HepG2 (cell line): ENCODE measurements around the gene QRICH2. TPM values are rescaled to one million over a fixed set of nuclear protein-coding genes. Genes with fewer than 3 reads are reported as not detected.

Experiments
- ARID5B ChIP-seq: IDR thresholded peaks from 2 replicates; pipeline ENCODE4 v1.4.0; 2020; ENCODE audit warnings: mild to moderate bottlenecking, missing genetic modification reagents
- ARNTL ChIP-seq: sonication (generic); formaldehyde crosslinking; IDR thresholded peaks from 2 replicates; pipeline ENCODE4 v1.4.0; 2020; ENCODE audit warnings: mild to moderate bottlenecking, missing genetic modification reagents
- ATM ChIP-seq: fragments of 450-650 bp; IDR thresholded peaks from 2 replicates; pipeline ENCODE4 v1.7.1; 2017; ENCODE audit warnings: mild to moderate bottlenecking, borderline replicate concordance
- FOXO1 ChIP-seq: sonication (generic); formaldehyde crosslinking; IDR thresholded peaks from 2 replicates; pipeline ENCODE4 v1.4.0; 2020; ENCODE audit warnings: missing genetic modification reagents
- MTA3 ChIP-seq: sonication (generic); formaldehyde crosslinking; IDR thresholded peaks from 2 replicates; pipeline ENCODE4 v1.4.0; 2020; ENCODE audit warnings: missing genetic modification reagents
- NFAT5 ChIP-seq: sonication (generic); formaldehyde crosslinking; IDR thresholded peaks from 2 replicates; pipeline ENCODE4 v1.4.0; 2020; ENCODE audit warnings: missing genetic modification reagents
- PHB2 ChIP-seq: fragments of 450-650 bp; IDR thresholded peaks from 2 replicates; pipeline ENCODE4 v1.6.1; 2018; ENCODE audit not compliant: partially characterized antibody
- RELA ChIP-seq: sonication (generic); formaldehyde crosslinking; IDR thresholded peaks from 2 replicates; pipeline ENCODE4 v1.4.0; 2020; ENCODE audit warnings: missing genetic modification reagents
- SOX5 ChIP-seq: IDR thresholded peaks from 2 replicates; pipeline ENCODE4 v1.6.1; 2016; ENCODE audit warnings: borderline replicate concordance
- TBX2 ChIP-seq: sonication (generic); formaldehyde crosslinking; IDR thresholded peaks from 2 replicates; pipeline ENCODE4 v1.5.0; 2020; ENCODE audit warnings: missing genetic modification reagents, mild to moderate bottlenecking, borderline replicate concordance
- ZKSCAN8 ChIP-seq: IDR thresholded peaks from 2 replicates; pipeline ENCODE4 v1.6.1; 2016; ENCODE audit warnings: borderline replicate concordance, missing genetic modification reagents, missing compliant biosample characterization
- ZNF142 ChIP-seq: sonication (generic); formaldehyde crosslinking; IDR thresholded peaks from 2 replicates; pipeline ENCODE4 v1.4.0; 2020; ENCODE audit warnings: missing genetic modification reagents
- ZNF235 ChIP-seq: sonication (generic); formaldehyde crosslinking; IDR thresholded peaks from 2 replicates; pipeline ENCODE4 v1.8.1; 2023; ENCODE audit warnings: mild to moderate bottlenecking, missing genetic modification reagents, borderline replicate concordance
- ZNF253 ChIP-seq: sonication (generic); formaldehyde crosslinking; IDR thresholded peaks from 2 replicates; pipeline ENCODE4 v1.8.0; 2022; ENCODE audit warnings: mild to moderate bottlenecking, missing genetic modification reagents, borderline replicate concordance
- polyA plus RNA-seq, 8 experiments: library from polyadenylated mRNA; depleted of rRNA in 3 of 8; stranded (reverse) in 7 of 8; unstranded in 1 of 8; fragments of >200 nt; fragmentation: Illumina TruSeq in 4 of 8; extraction: Trizol in 4 of 8; gene quantifications; 2 replicates each; pipeline versions ENCODE4 v1.2.1 to v1.2.3, GENCODE V29; 2011 to 2016; ENCODE audit warnings: low read depth in 4 of 8, missing spikeins in 1 of 8, mixed read lengths in 1 of 8; ENCODE audit not compliant: insufficient read depth in 1 of 8
- total RNA-seq, 5 experiments: library from RNA; depleted of rRNA; stranded (reverse); fragments of >200 nt; fragmentation: Illumina TruSeq; extraction: Trizol; gene quantifications; 2 replicates each; pipeline ENCODE4 v1.2.3, GENCODE V29; 2016; ENCODE audit warnings: low read depth in 1 of 5

Gene QRICH2
- total and polyA plus RNA-seq, 2 of the 13 experiments (the other 11 are each of a cell fraction or from before 2014, with no cell fraction given) = 3.7 to 5.7 TPM

- TF ChIP-seq NFAT5 (CRISPR knock-in tag) (no peak), RELA (CRISPR knock-in tag) (0 out of 2 replicates have a peak, but pooled peaks have one; percentile 41), PHB2 (no peak), ARNTL (CRISPR knock-in tag) (no peak), ATM (no peak), ARID5B (CRISPR knock-in tag) (0 out of 2 replicates have a peak, but pooled peaks have one; percentile 19), MTA3 (no peak), FOXO1 (no peak), TBX2 (CRISPR knock-in tag) (peak; percentile 44), ZKSCAN8 (CRISPR knock-in tag) (no peak), ZNF235 (no peak), ZNF142 (no peak), ZNF253 (no peak), SOX5 (0 out of 2 replicates have a peak, but pooled peaks have one; percentile 23)
Observed at GRCh38 chr17:76278952-76279741, 28.9 kb downstream of the QRICH2 start (continued).
